ENCODE results near the gene GNG7. TPM values are rescaled to one million over a fixed set of nuclear protein-coding genes. Genes with fewer than 3 reads are reported as not detected.
"Not testable (repeated sequence)": the region's sequence is repeated elsewhere in the genome, so short reads cannot be mapped to it uniquely, and the experiment has no call there.

The GNG7 gene
- total and polyA plus RNA-seq, 7 donors: 1.2 to 8.0 (median 2.6) TPM

DNA sequence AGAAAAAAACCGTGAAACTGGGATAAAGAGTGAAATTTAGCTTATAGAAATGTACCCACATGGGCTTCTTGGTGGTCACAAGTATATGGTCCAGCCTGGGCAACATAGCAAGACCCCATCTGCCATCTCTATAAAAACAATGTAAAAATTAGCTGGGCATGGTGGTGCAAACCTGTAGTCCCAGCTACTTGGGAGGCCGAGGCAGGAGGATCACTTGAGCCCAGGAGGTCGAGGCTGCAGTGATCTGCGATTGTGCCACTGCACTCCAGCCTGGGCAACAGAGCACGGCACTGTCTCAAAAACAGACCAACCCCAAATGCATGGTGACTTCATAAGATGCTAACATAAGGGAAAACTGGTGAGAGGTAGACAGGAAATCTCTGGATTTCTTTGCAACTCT lies 54.4 kb downstream of the GNG7 start:
- no peak for DNase-seq
- TF ChIP-seq, protein P1, sequence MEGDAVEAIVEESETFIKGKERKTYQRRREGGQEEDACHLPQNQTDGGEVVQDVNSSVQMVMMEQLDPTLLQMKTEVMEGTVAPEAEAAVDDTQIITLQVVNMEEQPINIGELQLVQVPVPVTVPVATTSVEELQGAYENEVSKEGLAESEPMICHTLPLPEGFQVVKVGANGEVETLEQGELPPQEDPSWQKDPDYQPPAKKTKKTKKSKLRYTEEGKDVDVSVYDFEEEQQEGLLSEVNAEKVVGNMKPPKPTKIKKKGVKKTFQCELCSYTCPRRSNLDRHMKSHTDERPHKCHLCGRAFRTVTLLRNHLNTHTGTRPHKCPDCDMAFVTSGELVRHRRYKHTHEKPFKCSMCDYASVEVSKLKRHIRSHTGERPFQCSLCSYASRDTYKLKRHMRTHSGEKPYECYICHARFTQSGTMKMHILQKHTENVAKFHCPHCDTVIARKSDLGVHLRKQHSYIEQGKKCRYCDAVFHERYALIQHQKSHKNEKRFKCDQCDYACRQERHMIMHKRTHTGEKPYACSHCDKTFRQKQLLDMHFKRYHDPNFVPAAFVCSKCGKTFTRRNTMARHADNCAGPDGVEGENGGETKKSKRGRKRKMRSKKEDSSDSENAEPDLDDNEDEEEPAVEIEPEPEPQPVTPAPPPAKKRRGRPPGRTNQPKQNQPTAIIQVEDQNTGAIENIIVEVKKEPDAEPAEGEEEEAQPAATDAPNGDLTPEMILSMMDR (IDR thresholded peaks at IDR 0.05): no peak
- no peak for TF ChIP-seq EP300 (IDR thresholded peaks at IDR 0.05)
- no peak for TF ChIP-seq POLR2A (IDR thresholded peaks at IDR 0.05)
- TF ChIP-seq POLR2AphosphoS5 (IDR thresholded peaks at IDR 0.05): no peak
- no peak overlapping the region for H3K27ac ChIP-seq
- no peaks in the 10 kb centered on the region for H3K36me3 ChIP-seq
- no peaks in the 10 kb centered on the region for H3K4me1 ChIP-seq
- no peaks in the 10 kb centered on the region for H3K9me3 ChIP-seq
- no peak overlapping the region for H3K4me3 ChIP-seq
- intact Hi-C loops (cut with DNase I): loop anchor here (1.0 kb wide), 1 partner anchor 101 kb away; no protein-coding TSS in a partner anchor
- WGBS, 2 donors: 49 to 73% methylated on average over 5 of the region's 5 CpGs
- H3K27me3 ChIP-seq: no peaks in the 10 kb centered on the region

DNA sequence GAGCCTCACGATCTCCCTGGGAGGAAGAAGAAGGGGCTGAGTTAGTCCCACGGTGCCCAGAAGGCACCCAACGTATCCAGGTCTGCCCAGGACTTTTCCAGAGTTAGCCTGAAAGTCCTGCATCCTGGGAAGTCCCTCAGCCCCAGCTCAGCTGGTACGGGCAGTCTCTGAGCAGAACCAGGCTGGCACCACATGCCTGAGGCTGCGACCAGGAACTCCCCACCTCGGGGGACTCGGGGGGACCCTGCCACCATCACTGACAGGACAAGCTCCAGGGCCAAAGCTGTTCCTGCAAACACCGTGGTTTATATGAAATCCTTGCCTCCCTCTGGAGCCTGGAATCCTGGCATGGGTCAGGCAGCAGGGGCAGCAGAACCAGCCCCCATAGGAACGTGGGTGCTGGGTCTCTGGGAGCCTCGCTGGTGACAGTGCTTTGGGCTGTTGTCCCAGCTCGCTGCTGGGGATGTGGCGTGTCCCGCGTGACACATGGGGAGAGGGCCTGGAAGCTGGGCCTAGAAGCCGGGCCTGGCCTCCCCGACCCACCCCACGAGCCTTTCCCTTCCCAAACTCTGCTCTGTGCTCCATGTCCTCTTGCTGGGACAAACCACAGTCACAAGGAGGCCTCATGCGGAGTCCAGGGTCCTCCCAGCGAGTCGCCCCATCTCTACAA lies 55.5 kb downstream of the GNG7 start:
- H3K4me1 ChIP-seq: no peaks in the 10 kb centered on the region
- intact Hi-C loops (cut with DNase I): no loop called here
- no peaks in the 10 kb centered on the region for H3K36me3 ChIP-seq
- no peak overlapping the region for H3K27ac ChIP-seq
- H3K4me3 ChIP-seq: no peak overlapping the region
- DNase-seq: no peak
- WGBS, 2 donors: 81 to 89% methylated on average over 20 of the region's 20 CpGs
- TF ChIP-seq POLR2AphosphoS5 (IDR thresholded peaks at IDR 0.05) (no peak), POLR2A (IDR thresholded peaks at IDR 0.05) (no peak), EP300 (IDR thresholded peaks at IDR 0.05) (no peak)
- TF ChIP-seq, protein P1 (IDR thresholded peaks at IDR 0.05): no peak
- no peaks in the 10 kb centered on the region for H3K9me3 ChIP-seq
- H3K27me3 ChIP-seq: no peaks in the 10 kb centered on the region

DNA sequence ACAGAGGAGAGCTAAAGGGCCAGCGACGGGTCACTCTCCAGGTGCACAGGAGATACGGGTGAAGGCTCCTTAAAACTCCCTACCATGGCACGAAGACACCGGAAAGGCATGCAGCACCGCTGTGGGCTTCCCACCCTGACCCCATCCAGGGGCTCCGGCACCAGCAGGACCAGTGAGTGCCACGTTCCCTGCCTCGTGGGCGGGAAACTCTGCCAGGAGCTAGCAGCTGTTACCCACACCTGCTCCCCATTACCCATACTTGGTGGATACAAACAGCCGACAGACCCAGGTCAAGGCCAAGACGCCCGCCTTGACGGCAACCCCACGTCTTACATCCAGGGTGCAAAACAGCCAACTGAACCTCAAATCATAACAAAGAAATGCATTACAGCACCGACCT lies 56.7 kb downstream of the GNG7 start:
- Histone ChIP-seq H3K27ac (no peak overlapping the region), H3K4me3 (no peak overlapping the region), H3K9me3 (no peaks in the 10 kb centered on the region), H3K4me1 (no peaks in the 10 kb centered on the region), H3K27me3 (no peaks in the 10 kb centered on the region), H3K36me3 (no peaks in the 10 kb centered on the region)
- 89 to 90% methylated on average over 16 of the region's 16 CpGs for WGBS, 2 donors
- no peak for DNase-seq
- TF ChIP-seq, protein P1 (IDR thresholded peaks at IDR 0.05): no peak
- TF ChIP-seq EP300 (IDR thresholded peaks at IDR 0.05): no peak
- no peak for TF ChIP-seq POLR2AphosphoS5 (IDR thresholded peaks at IDR 0.05)
- no peak for TF ChIP-seq POLR2A (IDR thresholded peaks at IDR 0.05)
- intact Hi-C loops (cut with DNase I): no loop called here

DNA sequence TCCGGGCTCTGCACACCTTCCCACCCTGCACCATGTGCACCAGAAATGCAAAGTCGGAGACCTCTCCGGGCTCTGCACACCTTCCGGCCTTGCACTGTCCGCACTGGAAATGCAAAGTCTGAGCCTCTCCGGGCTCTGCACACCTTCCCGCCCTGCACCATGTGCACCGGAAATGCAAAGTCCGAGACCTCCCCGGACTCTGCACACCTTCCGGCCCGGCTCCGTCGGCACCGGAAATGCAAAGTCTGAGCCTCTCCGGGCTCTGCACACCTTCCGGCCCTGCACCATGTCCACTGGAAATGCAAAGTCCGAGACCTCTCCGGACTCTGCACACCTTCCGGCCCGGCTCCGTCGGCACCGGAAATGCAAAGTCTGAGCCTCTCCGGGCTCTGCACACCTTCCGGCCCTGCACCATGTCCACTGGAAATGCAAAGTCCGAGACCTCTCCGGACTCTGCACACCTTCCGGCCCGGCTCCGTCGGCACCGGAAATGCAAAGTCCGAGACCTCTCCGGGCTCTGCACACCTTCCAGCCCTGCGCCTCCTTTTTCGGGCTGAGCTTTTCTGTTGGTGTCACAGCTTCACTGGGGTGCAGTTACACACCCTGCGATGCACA lies 59.3 kb downstream of the GNG7 start:
- H3K4me1 ChIP-seq; H3K9me3 ChIP-seq; intact Hi-C loops (cut with DNase I); H3K27me3 ChIP-seq; H3K4me3 ChIP-seq; DNase-seq; H3K36me3 ChIP-seq; H3K27ac ChIP-seq: not testable (repeated sequence)
- WGBS, 2 donors: 95 to 96% methylated on average over 37 to 38 of the region's 38 CpGs

DNA sequence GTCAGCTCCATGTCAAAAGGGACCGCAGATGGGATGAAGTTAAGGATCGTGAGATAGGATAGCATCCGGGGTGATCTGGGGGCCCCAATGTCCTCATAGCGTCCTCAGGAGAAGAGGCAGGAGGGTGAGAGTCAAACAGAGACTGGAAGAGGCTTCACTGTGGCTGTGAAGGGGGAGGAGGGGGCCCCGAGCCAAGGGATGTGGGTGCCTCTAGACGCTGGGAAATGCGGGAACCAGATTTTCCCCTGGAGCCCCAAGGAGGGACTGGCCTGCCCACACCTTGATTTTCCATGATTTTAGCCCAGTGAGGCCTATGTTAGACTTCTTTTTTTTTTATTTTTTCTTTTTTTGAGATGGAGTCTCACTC lies 61.2 kb downstream of the GNG7 start:
- intact Hi-C loops (cut with DNase I): no loop called here
- Histone ChIP-seq H3K36me3 (no peaks in the 10 kb centered on the region), H3K9me3 (no peaks in the 10 kb centered on the region), H3K27me3 (no peaks in the 10 kb centered on the region), H3K4me3 (no peak overlapping the region), H3K4me1 (peaks cover 0 to 12% (median 9%) of the 10 kb centered on the region in 4 donors), H3K27ac (no peak overlapping the region)
- 90 to 91% methylated on average over 7 of the region's 7 CpGs for WGBS, 2 donors
- no peak for DNase-seq
- TF ChIP-seq, protein P1 (IDR thresholded peaks at IDR 0.05): no peak
- TF ChIP-seq EP300 (IDR thresholded peaks at IDR 0.05) (no peak), POLR2AphosphoS5 (IDR thresholded peaks at IDR 0.05) (no peak), POLR2A (IDR thresholded peaks at IDR 0.05) (no peak)
